ES-I3 (cell line): Measurements from ENCODE around the gene MLIP.

Experiments
- H3K36me3 ChIP-seq: 2 replicates; pipeline ENCODE4 v1.6.1; 2013; ENCODE audit warnings: mild to moderate bottlenecking, low read length, control low read depth, moderate library complexity; ENCODE audit not compliant: insufficient read depth
- H3K4me1 ChIP-seq: 2 replicates; pipeline ENCODE4 v1.6.1; 2013; ENCODE audit warnings: mild to moderate bottlenecking, control low read depth, low read length; ENCODE audit not compliant: insufficient read depth
- H3K9ac ChIP-seq: 2 replicates; pipeline ENCODE4 v1.6.1; 2013; ENCODE audit warnings: low read depth, mild to moderate bottlenecking, low read length, moderate library complexity
- H3K9me3 ChIP-seq: 2 replicates; pipeline ENCODE4 v1.6.1; 2013; ENCODE audit warnings: mild to moderate bottlenecking, low read length, moderate library complexity; ENCODE audit not compliant: control insufficient read depth, insufficient read depth

Gene MLIP

DNA sequence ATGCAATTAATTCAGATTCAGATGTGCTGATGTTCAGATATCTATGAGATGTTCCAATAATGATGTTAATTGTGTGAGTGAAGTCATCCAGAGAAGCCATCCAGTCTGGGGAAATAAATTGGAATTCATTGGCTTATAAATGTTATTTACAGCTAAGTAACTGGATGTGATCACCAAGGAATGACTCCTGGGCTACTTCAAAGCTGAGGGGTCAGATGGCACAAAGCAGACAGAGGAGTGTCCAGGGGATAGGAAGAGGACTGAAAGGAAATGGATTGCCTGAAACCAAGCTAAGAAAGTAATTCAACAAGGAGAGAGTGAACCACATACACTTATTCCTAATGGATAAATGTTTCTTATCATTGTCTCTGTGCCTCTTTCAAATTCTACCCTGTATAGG, 4.5 kb upstream of the MLIP start:
- H3K9me3 ChIP-seq: no peaks in the 10 kb centered on the region
- H3K4me1 ChIP-seq: no peaks in the 10 kb centered on the region
- no peaks in the 10 kb centered on the region for H3K36me3 ChIP-seq
- no peak overlapping the region for H3K9ac ChIP-seq

- H3K9me3 ChIP-seq: no peaks in the 10 kb centered on the region
- H3K9ac ChIP-seq: no peak overlapping the region
- H3K36me3 ChIP-seq: no peaks in the 10 kb centered on the region
These were observed 3.7 kb upstream of the MLIP start for GRCh38 chr6:54107470-54108090.

DNA sequence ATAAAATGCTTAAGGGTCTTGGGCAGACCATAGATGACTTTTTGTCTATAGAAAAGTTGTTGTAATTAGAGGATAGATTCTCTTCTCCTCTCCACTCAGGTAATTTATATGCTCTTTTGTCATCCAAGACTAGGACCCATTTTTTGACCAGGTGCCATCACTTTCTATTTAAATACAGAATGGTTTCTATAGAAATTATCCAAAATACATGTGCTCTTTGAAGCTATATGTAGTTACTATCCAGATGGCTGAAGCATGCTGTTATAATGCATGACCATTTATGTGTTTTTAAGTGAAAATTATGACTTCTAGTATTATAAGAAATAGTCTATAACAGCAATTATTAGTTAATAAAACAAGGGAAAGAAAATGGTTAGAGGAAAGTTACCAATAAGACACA, 3.0 kb upstream of the MLIP start:
- Histone ChIP-seq H3K4me1 (no peaks in the 10 kb centered on the region), H3K36me3 (no peaks in the 10 kb centered on the region), H3K9ac (no peak overlapping the region), H3K9me3 (no peaks in the 10 kb centered on the region)

More at GRCh38 chr6:54107470-54108090, 3.7 kb upstream of the MLIP start:
- H3K4me1 ChIP-seq: no peaks in the 10 kb centered on the region

- H3K36me3 ChIP-seq: no peaks in the 10 kb centered on the region
- H3K9me3 ChIP-seq: no peaks in the 10 kb centered on the region
- H3K9ac ChIP-seq: no peak overlapping the region
- no peaks in the 10 kb centered on the region for H3K4me1 ChIP-seq
These were observed 1.7 kb upstream of the MLIP start for GRCh38 chr6:54109586-54109985.

GRCh38 chr6:54112151-54112650, 958 bp downstream of the MLIP start:
- no peak overlapping the region for H3K9ac ChIP-seq
- H3K36me3 ChIP-seq: no peaks in the 10 kb centered on the region

DNA sequence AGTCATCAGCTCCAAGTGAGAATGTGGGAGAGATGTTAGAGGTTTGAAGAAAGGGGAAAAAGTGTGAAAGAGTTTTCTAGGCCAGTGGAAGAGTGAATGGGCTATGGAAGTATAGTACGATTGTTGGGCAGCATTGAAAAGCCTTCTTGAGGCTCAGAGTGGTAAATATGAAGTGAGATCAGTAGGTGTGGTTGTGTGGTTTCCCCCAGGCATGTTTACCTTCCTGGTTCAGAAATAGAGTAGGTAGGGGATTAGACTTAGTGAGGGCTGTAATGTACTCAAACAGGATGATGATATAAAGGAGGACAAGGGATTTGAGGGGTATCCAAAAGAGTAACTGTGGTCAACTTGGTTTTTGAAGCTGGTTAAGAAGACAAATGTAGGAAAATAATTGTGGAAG, 3.7 kb downstream of the MLIP start:
- no peaks in the 10 kb centered on the region for H3K4me1 ChIP-seq
- no peaks in the 10 kb centered on the region for H3K36me3 ChIP-seq
- H3K9ac ChIP-seq: no peak overlapping the region
- no peaks in the 10 kb centered on the region for H3K9me3 ChIP-seq

More at GRCh38 chr6:54112151-54112650, 958 bp downstream of the MLIP start:
- no peaks in the 10 kb centered on the region for H3K9me3 ChIP-seq
- H3K4me1 ChIP-seq: no peaks in the 10 kb centered on the region

GRCh38 chr6:54115966-54116365, 4.7 kb downstream of the MLIP start:
- H3K9me3 ChIP-seq: no peaks in the 10 kb centered on the region
- H3K9ac ChIP-seq: no peak overlapping the region
- no peaks in the 10 kb centered on the region for H3K36me3 ChIP-seq
- no peaks in the 10 kb centered on the region for H3K4me1 ChIP-seq

GRCh38 chr6:54118117-54118516, 6.9 kb downstream of the MLIP start:
- Histone ChIP-seq H3K36me3 (no peaks in the 10 kb centered on the region), H3K9ac (no peak overlapping the region), H3K4me1 (no peaks in the 10 kb centered on the region), H3K9me3 (no peaks in the 10 kb centered on the region)

DNA sequence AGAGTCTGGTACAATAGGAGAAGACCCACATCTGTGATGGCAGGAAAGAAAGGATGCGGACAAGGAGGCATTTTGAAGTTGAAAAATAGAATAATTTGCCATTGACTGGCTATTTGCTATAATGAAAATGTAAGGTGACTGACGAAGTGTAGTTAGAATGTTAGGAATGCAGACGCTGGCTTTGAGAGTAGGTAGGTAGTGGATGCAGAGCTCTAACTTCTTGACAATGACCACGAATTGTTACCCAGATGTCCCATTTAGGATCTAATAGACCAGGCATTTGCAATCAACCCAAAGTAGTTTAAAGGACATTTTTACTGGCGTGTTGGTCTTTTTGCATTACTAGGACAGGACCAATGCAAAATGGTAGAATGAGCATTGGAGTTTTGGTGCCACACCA, 14.2 kb downstream of the MLIP start:
- Histone ChIP-seq H3K9me3 (no peaks in the 10 kb centered on the region), H3K4me1 (no peaks in the 10 kb centered on the region), H3K9ac (no peak overlapping the region), H3K36me3 (no peaks in the 10 kb centered on the region)

- H3K4me1 ChIP-seq: no peaks in the 10 kb centered on the region
- H3K9me3 ChIP-seq: no peaks in the 10 kb centered on the region
- H3K36me3 ChIP-seq: no peaks in the 10 kb centered on the region
- no peak overlapping the region for H3K9ac ChIP-seq
These were observed 18.9 kb downstream of the MLIP start for GRCh38 chr6:54130179-54130578.

GRCh38 chr6:54132587-54132986, 21.3 kb downstream of the MLIP start:
- Histone ChIP-seq H3K9me3 (no peaks in the 10 kb centered on the region), H3K9ac (no peak overlapping the region), H3K4me1 (no peaks in the 10 kb centered on the region), H3K36me3 (no peaks in the 10 kb centered on the region)

DNA sequence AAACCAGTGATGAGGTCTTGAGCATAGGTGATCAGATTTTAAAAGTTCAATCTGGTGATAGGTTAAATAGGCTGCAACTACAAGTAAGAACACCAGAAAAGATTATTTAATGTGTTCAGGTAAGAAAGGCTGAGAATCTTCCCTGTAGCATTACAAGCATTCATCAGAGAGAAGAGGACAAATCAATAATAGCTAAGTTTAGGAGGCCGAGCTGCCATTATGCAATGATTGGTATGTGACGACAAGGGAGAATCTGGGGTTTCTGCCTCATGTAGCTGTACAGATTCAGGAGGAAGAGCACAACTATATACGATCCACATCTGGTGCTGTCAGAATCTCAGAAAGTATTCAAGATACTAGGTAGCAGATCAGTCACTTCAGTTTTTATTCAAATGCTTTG, 21.9 kb downstream of the MLIP start:
- no peaks in the 10 kb centered on the region for H3K9me3 ChIP-seq
- no peak overlapping the region for H3K9ac ChIP-seq
- H3K4me1 ChIP-seq: no peaks in the 10 kb centered on the region
- no peaks in the 10 kb centered on the region for H3K36me3 ChIP-seq

DNA sequence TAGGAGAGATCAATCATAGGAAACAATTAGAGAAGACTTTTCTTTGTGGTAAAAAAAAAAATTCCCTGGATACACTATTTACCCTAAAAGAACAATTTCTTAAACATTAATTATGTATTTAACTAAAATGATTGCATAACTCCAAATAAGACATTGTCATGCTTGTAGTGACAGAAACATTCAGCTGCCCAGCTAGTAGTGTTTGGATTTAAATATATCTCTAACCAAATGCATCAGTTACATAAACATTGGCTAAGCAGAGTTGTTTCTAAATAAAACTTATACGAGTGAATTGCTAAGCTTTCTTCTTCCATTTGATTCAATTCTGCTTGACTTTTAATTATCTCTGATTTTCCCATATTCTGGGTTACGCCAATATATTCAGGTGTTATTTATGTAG, 23.7 kb downstream of the MLIP start:
- no peaks in the 10 kb centered on the region for H3K36me3 ChIP-seq
- no peaks in the 10 kb centered on the region for H3K9me3 ChIP-seq
- H3K4me1 ChIP-seq: no peaks in the 10 kb centered on the region
- no peak overlapping the region for H3K9ac ChIP-seq

DNA sequence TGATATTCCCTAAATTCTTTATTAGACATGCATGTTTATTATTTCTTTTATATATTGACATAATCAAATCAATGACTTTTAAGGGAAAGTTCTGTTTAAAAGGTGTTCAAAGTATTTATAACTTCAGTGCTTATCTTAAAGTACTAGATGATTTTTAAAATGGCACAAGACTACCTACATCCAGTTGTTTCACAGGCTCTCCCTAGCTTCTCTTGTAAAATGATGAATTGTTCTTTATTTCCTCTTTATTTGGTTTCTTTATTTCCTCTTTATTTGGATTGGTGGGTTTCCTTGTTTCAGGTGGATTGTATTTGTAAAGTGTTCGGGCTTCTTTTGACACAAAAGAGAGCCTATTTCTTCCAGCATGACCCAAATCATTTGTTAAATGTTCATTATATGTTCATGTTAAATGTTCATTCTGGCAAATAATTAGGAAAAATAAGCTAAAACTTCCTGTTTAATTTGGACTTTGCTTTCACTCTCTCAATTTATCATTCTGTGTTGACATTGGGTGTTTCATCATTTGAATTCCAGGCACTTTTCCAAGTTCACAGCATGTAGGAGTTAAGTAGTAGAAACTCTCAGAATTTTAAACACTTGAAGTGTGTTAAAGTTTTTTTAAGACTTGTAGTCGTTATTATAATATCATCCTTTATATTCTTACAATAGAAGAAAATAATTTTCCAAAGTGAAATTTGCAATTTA, 24.6 kb downstream of the MLIP start:
- H3K36me3 ChIP-seq: no peaks in the 10 kb centered on the region
- H3K9me3 ChIP-seq: no peaks in the 10 kb centered on the region
- H3K9ac ChIP-seq: no peak overlapping the region
- no peaks in the 10 kb centered on the region for H3K4me1 ChIP-seq

GRCh38 chr6:54138795-54139194, 27.6 kb downstream of the MLIP start:
- no peak overlapping the region for H3K9ac ChIP-seq
- no peaks in the 10 kb centered on the region for H3K9me3 ChIP-seq
- H3K36me3 ChIP-seq: no peaks in the 10 kb centered on the region
- no peaks in the 10 kb centered on the region for H3K4me1 ChIP-seq
